Activated T-cell treated with anti-CD3 and anti-CD28 coated beads, Interleukin-2, amount 50 U/mL, for 4 hours (primary cell): ENCODE results near the gene VIT. TPM values are rescaled to one million over a fixed set of nuclear protein-coding genes. Genes with fewer than 3 reads are reported as not detected.

Experiments used
- ATAC-seq, 2 donors: fragments of 200-7000 bp; cut with Tn5 transposase; one replicate each; pipeline ENCODE4 v1.10.0; 2021
- DNase-seq: peaks from one replicate; pipeline ENCODE4 v3.0.0-alpha.2; 2020
- H3K27me3 Mint-ChIP-seq: one replicate; pipeline ENCODE4 v1.8.0; 2021; ENCODE audit warnings: low read depth, mixed read lengths
- H3K36me3 Mint-ChIP-seq: one replicate; pipeline ENCODE4 v1.8.0; 2022; ENCODE audit warnings: mixed read lengths; ENCODE audit not compliant: insufficient read depth
- H3K4me1 Mint-ChIP-seq: one replicate; pipeline ENCODE4 v1.8.0; 2021; ENCODE audit warnings: low read depth, mixed read lengths
- H3K4me3 Mint-ChIP-seq: one replicate; pipeline ENCODE4 v1.8.0; 2021; ENCODE audit warnings: mild to moderate bottlenecking, moderate library complexity, mixed read lengths
- H3K9me3 Mint-ChIP-seq: one replicate; pipeline ENCODE4 v1.8.0; 2021; ENCODE audit warnings: mixed read lengths
- total RNA-seq, 3 donors: library from RNA; stranded (reverse); gene quantifications; one replicate each; pipeline ENCODE4 v1.2.1, GENCODE V29; 2021

The VIT gene
- total RNA-seq, 3 donors from 2014 or later, result not detected

DNA sequence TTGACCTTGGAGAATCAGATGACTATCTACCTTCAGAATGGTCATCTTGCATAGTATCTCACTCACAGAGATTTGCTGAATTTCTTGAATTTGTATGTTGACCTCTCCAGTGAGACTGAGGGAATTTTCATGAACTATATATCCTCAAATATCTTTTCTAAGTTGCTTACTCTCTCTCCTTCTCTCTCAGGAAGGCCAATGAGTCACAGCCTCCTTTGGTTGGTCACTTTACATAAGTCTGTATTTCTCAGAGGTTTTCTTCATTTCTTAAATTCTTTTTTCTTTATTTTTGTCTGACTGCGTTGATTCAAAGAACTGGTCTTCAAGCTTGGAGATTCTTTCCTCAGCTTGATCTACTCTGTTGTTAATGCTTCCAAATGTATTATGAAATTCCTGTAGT lies 51.7 kb downstream of the VIT start:
- no peaks in the 10 kb centered on the region for H3K4me1 Mint-ChIP-seq
- ATAC-seq, result no peak
- no peak for DNase-seq
- peaks cover 12% of the 10 kb centered on the region for H3K9me3 Mint-ChIP-seq
- H3K27me3 Mint-ChIP-seq, result peaks cover 47% of the 10 kb centered on the region
- H3K4me3 Mint-ChIP-seq, result no peak overlapping the region
- no peaks in the 10 kb centered on the region for H3K36me3 Mint-ChIP-seq

- no peaks in the 10 kb centered on the region for H3K4me1 Mint-ChIP-seq
- no peak for ATAC-seq
Measured at GRCh38 chr2:36750101-36750500, 53.6 kb downstream of the VIT start.

GRCh38 chr2:36753706-36754221 lies 57.3 kb downstream of the VIT start:
- no peaks in the 10 kb centered on the region for H3K4me1 Mint-ChIP-seq
- H3K4me3 Mint-ChIP-seq, result no peak overlapping the region
- no peaks in the 10 kb centered on the region for H3K9me3 Mint-ChIP-seq
- no peaks in the 10 kb centered on the region for H3K36me3 Mint-ChIP-seq
- ATAC-seq (no peak), DNase-seq (no peak)
- peaks cover 32% of the 10 kb centered on the region for H3K27me3 Mint-ChIP-seq

More at GRCh38 chr2:36750101-36750500, 53.6 kb downstream of the VIT start:
- H3K4me3 Mint-ChIP-seq, result no peak overlapping the region
- H3K36me3 Mint-ChIP-seq, result no peaks in the 10 kb centered on the region
- H3K27me3 Mint-ChIP-seq, result peaks cover 49% of the 10 kb centered on the region
- no peaks in the 10 kb centered on the region for H3K9me3 Mint-ChIP-seq
- DNase-seq, result no peak

DNA sequence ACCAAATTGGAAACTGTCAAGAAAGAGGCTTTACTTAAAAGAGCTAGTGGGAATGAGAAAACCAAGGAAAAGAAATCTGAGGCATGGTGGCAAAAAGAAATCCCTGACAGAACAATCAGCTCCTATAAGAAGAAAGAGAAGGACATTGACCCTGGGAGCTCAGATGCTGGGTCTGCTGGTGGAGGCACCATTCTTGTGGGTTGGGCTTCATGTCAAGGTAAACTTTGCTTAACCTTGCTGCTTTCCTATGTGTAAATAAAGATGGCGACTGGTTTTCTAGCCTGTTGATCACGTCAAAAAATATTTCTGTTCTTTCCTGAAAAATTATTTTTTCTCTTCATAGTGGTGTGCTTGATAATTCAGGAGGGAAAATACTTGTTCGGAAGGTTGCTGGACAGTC lies 58.1 kb downstream of the VIT start:
- Mint-ChIP-seq H3K9me3 (no peaks in the 10 kb centered on the region), H3K4me3 (no peak overlapping the region), H3K4me1 (no peaks in the 10 kb centered on the region), H3K27me3 (peaks cover 32% of the 10 kb centered on the region), H3K36me3 (no peaks in the 10 kb centered on the region)
- ATAC-seq, result no peak
- DNase-seq, result no peak

GRCh38 chr2:36756438-36756837 lies 59.9 kb downstream of the VIT start:
- H3K36me3 Mint-ChIP-seq, result no peaks in the 10 kb centered on the region
- no peaks in the 10 kb centered on the region for H3K4me1 Mint-ChIP-seq
- H3K9me3 Mint-ChIP-seq, result no peaks in the 10 kb centered on the region
- H3K4me3 Mint-ChIP-seq, result no peak overlapping the region
- no peak for ATAC-seq
- H3K27me3 Mint-ChIP-seq, result peaks cover 22% of the 10 kb centered on the region
- no peak for DNase-seq

DNA sequence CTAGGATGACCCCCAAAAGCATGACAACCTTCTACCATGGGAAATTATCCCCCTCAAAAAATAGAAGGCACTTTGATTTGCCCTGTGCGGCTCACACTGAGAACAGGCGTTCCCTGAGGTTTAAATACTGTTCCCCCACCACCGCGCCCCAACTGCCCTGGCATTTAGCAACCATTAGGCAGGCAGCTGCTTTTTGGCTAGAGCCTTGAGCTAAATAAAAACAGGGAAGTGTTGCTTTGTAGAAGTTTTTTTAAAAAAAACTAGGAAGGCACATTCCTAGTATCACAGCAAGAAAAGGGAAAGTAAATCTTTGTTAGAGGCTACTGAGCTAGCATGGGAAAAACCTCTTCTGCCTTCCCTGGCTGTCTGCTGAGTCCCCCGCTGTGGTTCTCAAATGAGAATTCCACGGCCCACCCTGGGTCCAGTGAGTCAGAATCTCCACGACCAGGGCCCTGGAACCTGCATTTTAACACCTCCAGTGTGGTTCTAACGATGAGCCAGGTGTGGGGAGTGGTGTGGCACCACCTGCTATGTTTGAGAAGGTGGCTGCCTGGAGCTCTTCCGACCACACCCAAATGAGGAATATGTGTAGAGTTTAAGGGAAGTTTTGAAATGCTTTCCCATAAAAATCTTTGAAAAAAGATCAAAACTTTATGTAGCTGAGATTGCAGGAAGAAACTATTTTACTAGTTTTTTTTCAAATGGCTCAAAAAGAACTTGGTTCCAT lies 66.4 kb downstream of the VIT start:
- Mint-ChIP-seq H3K36me3 (no peaks in the 10 kb centered on the region), H3K27me3 (peaks cover 12% of the 10 kb centered on the region), H3K4me3 (no peak overlapping the region), H3K9me3 (peaks cover 5% of the 10 kb centered on the region), H3K4me1 (no peaks in the 10 kb centered on the region)
- DNase-seq (no peak), ATAC-seq (no peak)

DNA sequence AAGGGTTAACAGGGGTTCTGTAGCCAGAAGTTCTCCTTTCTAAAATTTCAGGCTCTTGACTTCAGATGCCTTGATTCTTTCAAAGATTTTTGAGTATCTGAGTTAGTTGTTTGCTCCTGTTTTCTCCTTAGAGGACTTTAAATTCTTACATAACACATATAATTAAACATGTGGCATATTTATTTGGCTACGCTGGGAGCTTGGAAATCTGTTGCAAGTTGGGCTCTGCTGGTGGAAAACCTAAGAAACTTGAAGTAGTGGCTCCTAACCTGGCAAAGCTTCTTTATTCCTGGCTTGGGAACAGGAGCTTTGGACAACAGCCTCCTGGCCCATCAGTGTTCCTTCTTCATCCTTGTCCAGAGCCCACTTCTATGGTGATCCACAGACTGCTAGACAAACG lies 72.6 kb downstream of the VIT start:
- DNase-seq, result no peak
- Mint-ChIP-seq H3K4me3 (no peak overlapping the region), H3K27me3 (peaks cover 6% of the 10 kb centered on the region), H3K9me3 (peaks cover 5% of the 10 kb centered on the region), H3K4me1 (peaks cover 1% of the 10 kb centered on the region), H3K36me3 (no peaks in the 10 kb centered on the region)
- ATAC-seq, result no peak

DNA sequence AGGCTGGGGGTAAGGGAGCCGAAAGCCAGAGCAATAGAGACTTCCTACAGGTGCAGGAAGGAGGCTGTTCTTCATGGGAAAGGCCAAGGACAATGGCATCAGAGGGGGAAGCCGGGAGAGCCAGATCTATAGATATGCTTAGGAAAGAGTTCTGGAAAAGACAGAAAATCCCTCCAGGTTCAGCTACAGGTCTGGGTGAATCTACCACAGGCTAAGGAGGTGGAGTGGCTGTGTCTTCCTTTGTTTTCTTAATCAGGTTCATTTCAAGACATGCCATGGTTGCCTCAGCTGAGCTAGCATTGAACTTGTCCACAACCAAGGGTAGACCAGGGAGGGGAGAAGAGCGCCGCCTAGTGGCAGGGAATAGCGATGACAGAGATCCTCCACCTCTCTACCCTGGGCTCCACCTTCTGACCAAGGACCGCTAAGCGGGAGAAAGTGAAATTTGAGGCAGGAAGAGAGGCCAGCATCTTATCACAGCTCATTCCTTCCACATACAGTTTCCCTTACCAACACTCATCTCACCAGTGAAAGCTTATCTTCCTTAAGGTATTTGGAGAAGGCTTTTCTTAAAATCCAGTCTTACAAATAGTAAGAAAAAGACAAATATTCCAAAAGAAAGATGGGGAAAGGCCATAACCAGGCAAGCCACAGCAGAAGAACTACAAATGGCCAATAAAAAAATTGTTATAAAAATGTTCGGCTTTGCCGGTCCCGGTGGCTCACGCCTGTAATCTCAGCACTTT lies 74.2 kb downstream of the VIT start:
- no peaks in the 10 kb centered on the region for H3K36me3 Mint-ChIP-seq
- H3K9me3 Mint-ChIP-seq, result no peaks in the 10 kb centered on the region
- peaks cover 6% of the 10 kb centered on the region for H3K27me3 Mint-ChIP-seq
- peaks cover 1% of the 10 kb centered on the region for H3K4me1 Mint-ChIP-seq
- no peak overlapping the region for H3K4me3 Mint-ChIP-seq
- DNase-seq (peak; percentile 7), ATAC-seq (peak in 1 of 2 donors; percentile 63)

DNA sequence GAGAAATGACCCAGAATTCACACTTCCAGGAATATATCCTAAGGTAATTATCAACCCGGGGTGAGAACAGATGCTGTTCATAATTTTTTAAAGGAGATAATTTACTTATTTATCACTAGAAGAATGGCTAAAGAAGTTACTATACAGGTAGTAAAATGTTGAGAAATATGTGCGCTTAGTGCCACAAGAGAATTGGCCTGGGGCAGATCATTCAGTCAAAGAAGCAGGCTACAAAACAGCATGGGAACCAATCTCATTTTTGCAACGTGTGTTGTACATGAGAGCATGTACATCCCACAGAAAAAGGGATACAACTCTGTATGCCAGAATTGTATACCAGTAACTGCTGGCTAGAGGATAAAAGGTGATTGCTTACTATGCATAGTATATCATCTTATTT lies 75.2 kb downstream of the VIT start:
- Mint-ChIP-seq H3K27me3 (peaks cover 6% of the 10 kb centered on the region), H3K9me3 (no peaks in the 10 kb centered on the region)
- ATAC-seq, result no peak

GRCh38 chr2:36773947-36774346 lies 77.4 kb downstream of the VIT start:
- H3K4me3 Mint-ChIP-seq, result no peak overlapping the region
- ATAC-seq (no peak), DNase-seq (no peak)
- H3K4me1 Mint-ChIP-seq, result peaks cover 1% of the 10 kb centered on the region
- no peaks in the 10 kb centered on the region for H3K9me3 Mint-ChIP-seq
- H3K27me3 Mint-ChIP-seq, result peaks cover 6% of the 10 kb centered on the region
- no peaks in the 10 kb centered on the region for H3K36me3 Mint-ChIP-seq

More for the DNA sequence above, 75.2 kb downstream of the VIT start:
- H3K4me3 Mint-ChIP-seq, result no peak overlapping the region
- no peak for DNase-seq
- peaks cover 1% of the 10 kb centered on the region for H3K4me1 Mint-ChIP-seq
- no peaks in the 10 kb centered on the region for H3K36me3 Mint-ChIP-seq

GRCh38 chr2:36775261-36775660 lies 78.8 kb downstream of the VIT start:
- ATAC-seq, result no peak
- Mint-ChIP-seq H3K9me3 (no peaks in the 10 kb centered on the region), H3K4me3 (no peak overlapping the region), H3K27me3 (peaks cover 6% of the 10 kb centered on the region), H3K4me1 (peaks cover 1% of the 10 kb centered on the region), H3K36me3 (no peaks in the 10 kb centered on the region)
- DNase-seq, result no peak

DNA sequence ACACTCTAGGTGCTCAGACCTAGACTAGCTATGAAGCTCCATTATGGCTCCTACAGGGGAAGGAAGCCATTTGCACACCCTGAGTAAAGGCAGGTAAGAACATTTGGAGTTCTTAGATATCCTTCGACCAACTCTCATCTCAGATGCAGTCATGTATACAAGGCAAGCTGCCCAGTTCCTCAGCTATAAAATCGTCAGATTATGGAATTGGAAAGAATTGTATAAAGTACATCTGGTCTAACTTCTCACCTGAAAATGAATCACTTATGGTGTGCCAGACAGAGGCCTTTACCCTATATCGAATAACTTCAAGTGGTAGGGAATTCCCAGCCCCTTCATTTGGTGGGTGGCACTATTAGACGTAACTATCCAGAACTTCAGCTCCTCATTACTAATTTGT lies 79.3 kb downstream of the VIT start:
- ATAC-seq, result no peak
- no peaks in the 10 kb centered on the region for H3K9me3 Mint-ChIP-seq

DNA sequence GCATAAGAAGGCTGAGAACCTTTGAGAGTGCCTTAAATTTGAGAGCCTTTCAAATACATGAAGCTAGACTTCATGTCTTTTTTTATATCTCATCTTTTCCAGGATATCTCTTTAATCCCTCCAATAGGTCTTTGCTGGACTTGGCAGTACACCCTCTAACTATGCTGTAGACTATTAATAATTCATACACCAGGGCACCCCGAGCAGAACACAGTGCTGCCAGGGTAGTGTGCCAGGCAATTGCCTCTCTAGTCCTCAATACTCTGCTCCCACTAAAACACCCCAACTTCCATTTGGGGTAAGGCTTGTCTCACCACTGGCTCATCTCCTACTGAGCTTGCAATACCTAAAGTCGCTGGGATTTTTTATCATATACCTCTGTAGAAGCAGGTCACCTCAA lies 80.8 kb downstream of the VIT start:
- H3K27me3 Mint-ChIP-seq, result peaks cover 10% of the 10 kb centered on the region
- DNase-seq, result no peak
- ATAC-seq, result no peak
- H3K36me3 Mint-ChIP-seq, result no peaks in the 10 kb centered on the region
- H3K4me1 Mint-ChIP-seq, result no peaks in the 10 kb centered on the region
- H3K4me3 Mint-ChIP-seq, result no peak overlapping the region
- no peaks in the 10 kb centered on the region for H3K9me3 Mint-ChIP-seq

More for the DNA sequence above, 79.3 kb downstream of the VIT start:
- no peak for DNase-seq
- peaks cover 6% of the 10 kb centered on the region for H3K27me3 Mint-ChIP-seq
- H3K4me3 Mint-ChIP-seq, result no peak overlapping the region
- no peaks in the 10 kb centered on the region for H3K4me1 Mint-ChIP-seq
- no peaks in the 10 kb centered on the region for H3K36me3 Mint-ChIP-seq

GRCh38 chr2:36777788-36778187 lies 81.3 kb downstream of the VIT start:
- Mint-ChIP-seq H3K36me3 (no peaks in the 10 kb centered on the region), H3K9me3 (no peaks in the 10 kb centered on the region), H3K4me3 (no peak overlapping the region), H3K4me1 (no peaks in the 10 kb centered on the region), H3K27me3 (peaks cover 11% of the 10 kb centered on the region)
- no peak for ATAC-seq
- DNase-seq, result no peak

- no peak for DNase-seq
- no peaks in the 10 kb centered on the region for H3K4me1 Mint-ChIP-seq
Measured at GRCh38 chr2:36779462-36779861, 83.0 kb downstream of the VIT start.

More at GRCh38 chr2:36779462-36779861, 83.0 kb downstream of the VIT start:
- H3K9me3 Mint-ChIP-seq, result no peaks in the 10 kb centered on the region
- H3K4me3 Mint-ChIP-seq, result no peak overlapping the region
- ATAC-seq, result no peak
- H3K27me3 Mint-ChIP-seq, result peaks cover 11% of the 10 kb centered on the region
- no peaks in the 10 kb centered on the region for H3K36me3 Mint-ChIP-seq
